ENCODE data around the gene TMEM196.
"Not testable (repeated sequence)": the region's sequence is repeated elsewhere in the genome, so short reads cannot be mapped to it uniquely, and the experiment has no call there.

The TMEM196 gene

GRCh38 chr7:19708397-19709248 is 64.8 kb downstream of the TMEM196 start, which contains the start of gene POLR1F:
POLR1F (minus strand) TSS chr7:19709037; CDS start chr7:19709016, 21 bp downstream.
- DNase-seq (ENCODE audit: extremely low read depth in 1 of 2, low read depth in 1 of 2) = peak; percentile 80 to 87

DNA sequence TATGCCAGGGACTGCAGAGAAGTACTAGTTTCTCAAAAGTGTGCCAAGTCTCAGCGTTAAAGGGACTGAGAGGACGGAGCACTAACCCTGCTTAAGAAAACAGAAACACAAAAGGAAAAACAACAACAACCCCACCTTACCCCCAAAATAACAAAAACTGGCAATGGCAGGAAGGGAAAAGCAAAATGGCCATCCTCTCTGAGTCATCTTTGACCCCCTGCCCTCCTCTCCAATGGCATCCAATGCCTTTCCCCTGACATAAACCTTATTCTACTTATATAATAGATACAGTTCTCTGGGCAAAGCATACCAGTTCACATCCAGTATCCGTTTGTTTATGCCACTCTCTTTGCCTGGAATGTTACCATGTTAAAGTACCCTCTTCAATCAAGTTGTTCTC is 66.2 kb downstream of the TMEM196 start:
- DNase-seq (ENCODE audit: extremely low read depth in 1 of 2, low read depth in 1 of 2) = no peak

GRCh38 chr7:19705663-19706062 is 67.8 kb downstream of the TMEM196 start:
- DNase-seq (ENCODE audit: extremely low read depth in 1 of 2, low read depth in 1 of 2) = no peak

GRCh38 chr7:19701471-19701870 is 71.9 kb downstream of the TMEM196 start:
- DNase-seq (ENCODE audit: extremely low read depth in 1 of 2, low read depth in 1 of 2) = no peak

- DNase-seq (ENCODE audit: extremely low read depth in 1 of 2, low read depth in 1 of 2) = no peak
Measured at GRCh38 chr7:19700936-19701335, 72.5 kb downstream of the TMEM196 start.

DNA sequence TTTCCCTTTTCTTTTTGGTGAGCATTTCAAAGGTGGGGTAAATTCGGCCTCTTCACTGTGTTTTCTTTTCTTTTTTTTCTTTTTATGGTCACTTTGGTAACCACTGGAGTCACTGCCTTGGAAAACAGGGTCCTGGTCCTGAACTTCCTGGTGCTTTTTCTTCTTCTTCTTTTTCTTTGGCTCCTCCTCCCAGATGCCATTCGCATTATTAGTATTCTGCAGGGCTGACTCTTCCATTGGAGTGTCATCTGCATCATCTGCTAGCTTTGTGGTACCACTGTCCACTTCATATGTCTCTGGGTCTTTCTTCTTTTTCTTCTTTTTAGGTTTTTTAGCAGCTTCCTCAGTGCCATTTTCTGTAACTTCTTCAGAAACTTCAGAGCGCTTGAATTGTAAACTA is 75.1 kb downstream of the TMEM196 start:
- no peak for DNase-seq (ENCODE audit: extremely low read depth in 1 of 2, low read depth in 1 of 2)

GRCh38 chr7:19696926-19697325 is 76.5 kb downstream of the TMEM196 start:
- no peak for DNase-seq (ENCODE audit: extremely low read depth in 1 of 2, low read depth in 1 of 2)

- no peak for DNase-seq (ENCODE audit: extremely low read depth in 1 of 2, low read depth in 1 of 2)
Measured at GRCh38 chr7:19692111-19692828, 81.1 kb downstream of the TMEM196 start.

DNA sequence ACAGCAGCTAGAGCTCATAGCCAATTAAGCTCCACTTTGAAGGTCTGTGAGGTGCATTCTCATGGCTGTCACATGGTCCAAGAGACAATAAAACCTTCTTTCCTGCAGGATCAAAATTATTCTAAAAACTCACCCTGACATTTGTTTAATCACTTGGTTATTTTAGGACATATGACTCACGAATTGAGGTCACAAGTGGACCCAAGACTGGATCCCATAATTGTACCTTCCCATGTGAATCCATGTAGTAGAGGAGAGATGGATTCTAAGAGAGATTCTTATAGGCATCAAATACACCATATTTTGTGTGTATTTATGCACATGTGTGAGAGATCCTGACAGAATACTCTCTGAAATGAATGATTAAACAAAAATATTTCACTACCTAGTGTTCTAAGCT is 82.7 kb downstream of the TMEM196 start:
- DNase-seq (ENCODE audit: extremely low read depth in 1 of 2, low read depth in 1 of 2) = no peak

- DNase-seq (ENCODE audit: extremely low read depth in 1 of 2, low read depth in 1 of 2) = not testable (repeated sequence)
Measured at GRCh38 chr7:19689130-19689529, 84.3 kb downstream of the TMEM196 start.

DNA sequence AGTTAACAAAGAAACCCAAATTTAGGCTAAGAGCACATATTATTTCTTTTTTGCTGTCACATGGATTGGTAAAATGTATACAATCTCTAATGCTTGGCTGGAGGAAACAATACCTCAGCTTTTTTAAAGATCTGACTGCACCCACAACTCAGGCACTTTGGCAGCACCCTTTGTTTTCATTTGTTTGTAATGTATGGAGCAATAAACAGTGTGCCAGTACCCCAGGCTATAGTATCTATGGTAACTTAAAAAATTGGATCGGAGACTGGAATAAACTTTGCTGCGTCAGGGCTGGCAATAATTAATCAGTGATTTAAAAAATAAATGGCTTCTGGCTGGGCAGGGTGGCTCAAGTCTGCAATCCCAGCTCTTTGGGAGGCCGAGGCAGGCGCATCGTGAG is 91.8 kb downstream of the TMEM196 start:
- DNase-seq (ENCODE audit: extremely low read depth in 1 of 2, low read depth in 1 of 2) = no peak

- DNase-seq (ENCODE audit: extremely low read depth in 1 of 2, low read depth in 1 of 2) = no peak
Measured at GRCh38 chr7:19677180-19677579, 96.2 kb downstream of the TMEM196 start.

DNA sequence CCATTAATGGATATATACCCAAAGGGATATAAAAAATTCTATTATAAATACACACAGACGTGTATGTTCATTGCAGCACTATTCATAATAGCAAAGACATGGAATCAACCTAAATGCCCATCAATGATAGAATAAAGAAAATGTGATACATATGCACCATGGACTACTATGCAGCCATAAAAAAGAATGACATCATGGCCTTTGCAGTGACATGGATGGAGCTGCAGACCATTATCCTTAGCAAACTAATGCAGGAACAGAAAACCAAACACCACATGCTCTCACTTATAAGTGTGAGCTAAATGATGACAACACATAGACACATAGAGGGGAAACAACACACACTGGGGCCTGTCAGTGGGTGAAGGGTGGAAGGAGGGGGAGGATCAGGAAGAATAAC is 97.6 kb downstream of the TMEM196 start:
- no peak for DNase-seq (ENCODE audit: extremely low read depth in 1 of 2, low read depth in 1 of 2)

DNA sequence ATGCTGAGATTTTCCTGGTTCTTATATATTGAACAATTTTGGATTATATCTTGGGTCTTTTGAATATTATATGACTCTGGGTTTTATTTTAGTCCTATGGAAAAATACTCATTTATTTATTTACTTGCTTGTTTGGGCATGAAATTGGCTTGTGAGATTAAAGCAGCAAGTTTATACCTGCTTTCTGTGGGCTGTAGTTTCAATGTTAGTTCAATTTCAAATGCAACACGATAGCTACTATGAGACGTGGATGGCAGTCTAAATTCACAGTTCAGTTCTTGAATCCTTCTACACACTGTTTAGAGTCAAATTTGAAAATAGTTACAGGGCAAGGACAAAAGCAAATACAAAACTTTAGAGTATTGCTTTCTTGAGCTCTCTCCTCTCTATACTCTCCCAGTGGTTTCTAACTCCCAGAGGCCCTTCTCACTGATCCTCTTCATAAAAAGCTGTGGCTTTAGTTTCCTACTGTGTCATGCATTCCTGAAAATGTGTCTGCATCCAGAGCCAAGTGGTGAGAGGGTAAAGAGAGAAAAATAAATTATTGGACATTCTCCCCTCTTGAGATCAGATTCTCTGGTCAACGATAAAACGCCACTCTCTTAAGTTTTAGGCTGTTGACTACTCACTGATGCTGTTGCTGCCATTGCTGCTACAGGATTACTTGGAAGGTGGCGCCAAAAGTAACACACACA is 99.0 kb downstream of the TMEM196 start:
- no peak for DNase-seq (ENCODE audit: extremely low read depth in 1 of 2, low read depth in 1 of 2)

GRCh38 chr7:19670806-19671205 is 102.6 kb downstream of the TMEM196 start:
- DNase-seq (ENCODE audit: extremely low read depth in 1 of 2, low read depth in 1 of 2) = no peak
